Neural crest cell (in vitro differentiated cells): ENCODE measurements around the gene STK36. TPM values are rescaled to one million over a fixed set of nuclear protein-coding genes. Genes with fewer than 3 reads are reported as not detected.

ENCODE experiments used
- DNase-seq: peaks from one replicate; pipeline ENCODE4 v3.0.0; 2021; ENCODE audit warnings: low read depth, mixed read lengths, low spot score
- H3K27ac Mint-ChIP-seq: one replicate; pipeline ENCODE4 v1.8.0; 2021; ENCODE audit warnings: mild to moderate bottlenecking, mixed read lengths; ENCODE audit not compliant: unreplicated experiment
- H3K27me3 Mint-ChIP-seq: 2 replicates; pipeline ENCODE4 v1.8.0; 2021; ENCODE audit warnings: low read depth, mild to moderate bottlenecking, mixed read lengths
- H3K36me3 Mint-ChIP-seq: 2 replicates; pipeline ENCODE4 v1.8.0; 2021; ENCODE audit warnings: low read depth, mild to moderate bottlenecking, mixed read lengths
- H3K4me1 Mint-ChIP-seq: 2 replicates; pipeline ENCODE4 v1.8.0; 2021; ENCODE audit warnings: mixed read lengths
- H3K4me3 Mint-ChIP-seq: one replicate; pipeline ENCODE4 v1.8.0; 2021; ENCODE audit warnings: mild to moderate bottlenecking, mixed read lengths
- H3K9me3 Mint-ChIP-seq: 2 replicates; pipeline ENCODE4 v1.8.0; 2021; ENCODE audit warnings: mixed read lengths
- long read RNA-seq: library from polyadenylated mRNA; unstranded; transcript quantifications from one replicate; pipeline ENCODE4 v2.0.0, GENCODE V29; 2020
- total RNA-seq: library from RNA; stranded (reverse); gene quantifications from 2 replicates; pipeline ENCODE4 v1.2.1, GENCODE V29; 2021
- TF ChIP-seq, protein P1 (sequence below): fragments of 200-600 bp; sonication (generic); conservative IDR thresholded peaks from 2 replicates; pipeline ENCODE4 v1.5.0; 2021; ENCODE audit warnings: antibody characterized with exemption, mild to moderate bottlenecking

The STK36 gene, protein sequence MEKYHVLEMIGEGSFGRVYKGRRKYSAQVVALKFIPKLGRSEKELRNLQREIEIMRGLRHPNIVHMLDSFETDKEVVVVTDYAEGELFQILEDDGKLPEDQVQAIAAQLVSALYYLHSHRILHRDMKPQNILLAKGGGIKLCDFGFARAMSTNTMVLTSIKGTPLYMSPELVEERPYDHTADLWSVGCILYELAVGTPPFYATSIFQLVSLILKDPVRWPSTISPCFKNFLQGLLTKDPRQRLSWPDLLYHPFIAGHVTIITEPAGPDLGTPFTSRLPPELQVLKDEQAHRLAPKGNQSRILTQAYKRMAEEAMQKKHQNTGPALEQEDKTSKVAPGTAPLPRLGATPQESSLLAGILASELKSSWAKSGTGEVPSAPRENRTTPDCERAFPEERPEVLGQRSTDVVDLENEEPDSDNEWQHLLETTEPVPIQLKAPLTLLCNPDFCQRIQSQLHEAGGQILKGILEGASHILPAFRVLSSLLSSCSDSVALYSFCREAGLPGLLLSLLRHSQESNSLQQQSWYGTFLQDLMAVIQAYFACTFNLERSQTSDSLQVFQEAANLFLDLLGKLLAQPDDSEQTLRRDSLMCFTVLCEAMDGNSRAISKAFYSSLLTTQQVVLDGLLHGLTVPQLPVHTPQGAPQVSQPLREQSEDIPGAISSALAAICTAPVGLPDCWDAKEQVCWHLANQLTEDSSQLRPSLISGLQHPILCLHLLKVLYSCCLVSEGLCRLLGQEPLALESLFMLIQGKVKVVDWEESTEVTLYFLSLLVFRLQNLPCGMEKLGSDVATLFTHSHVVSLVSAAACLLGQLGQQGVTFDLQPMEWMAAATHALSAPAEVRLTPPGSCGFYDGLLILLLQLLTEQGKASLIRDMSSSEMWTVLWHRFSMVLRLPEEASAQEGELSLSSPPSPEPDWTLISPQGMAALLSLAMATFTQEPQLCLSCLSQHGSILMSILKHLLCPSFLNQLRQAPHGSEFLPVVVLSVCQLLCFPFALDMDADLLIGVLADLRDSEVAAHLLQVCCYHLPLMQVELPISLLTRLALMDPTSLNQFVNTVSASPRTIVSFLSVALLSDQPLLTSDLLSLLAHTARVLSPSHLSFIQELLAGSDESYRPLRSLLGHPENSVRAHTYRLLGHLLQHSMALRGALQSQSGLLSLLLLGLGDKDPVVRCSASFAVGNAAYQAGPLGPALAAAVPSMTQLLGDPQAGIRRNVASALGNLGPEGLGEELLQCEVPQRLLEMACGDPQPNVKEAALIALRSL (N-terminal part only)
- total RNA-seq = 77.0 and 78.7 TPM in 2 replicates
- long read RNA-seq, full-length matches to known transcripts = 3 of 11 reads
- long read RNA-seq, partial matches to known transcripts = 7 of 11 reads
- long read RNA-seq, other reads (novel, unspliced or antisense) = 1 of 11 reads

DNA sequence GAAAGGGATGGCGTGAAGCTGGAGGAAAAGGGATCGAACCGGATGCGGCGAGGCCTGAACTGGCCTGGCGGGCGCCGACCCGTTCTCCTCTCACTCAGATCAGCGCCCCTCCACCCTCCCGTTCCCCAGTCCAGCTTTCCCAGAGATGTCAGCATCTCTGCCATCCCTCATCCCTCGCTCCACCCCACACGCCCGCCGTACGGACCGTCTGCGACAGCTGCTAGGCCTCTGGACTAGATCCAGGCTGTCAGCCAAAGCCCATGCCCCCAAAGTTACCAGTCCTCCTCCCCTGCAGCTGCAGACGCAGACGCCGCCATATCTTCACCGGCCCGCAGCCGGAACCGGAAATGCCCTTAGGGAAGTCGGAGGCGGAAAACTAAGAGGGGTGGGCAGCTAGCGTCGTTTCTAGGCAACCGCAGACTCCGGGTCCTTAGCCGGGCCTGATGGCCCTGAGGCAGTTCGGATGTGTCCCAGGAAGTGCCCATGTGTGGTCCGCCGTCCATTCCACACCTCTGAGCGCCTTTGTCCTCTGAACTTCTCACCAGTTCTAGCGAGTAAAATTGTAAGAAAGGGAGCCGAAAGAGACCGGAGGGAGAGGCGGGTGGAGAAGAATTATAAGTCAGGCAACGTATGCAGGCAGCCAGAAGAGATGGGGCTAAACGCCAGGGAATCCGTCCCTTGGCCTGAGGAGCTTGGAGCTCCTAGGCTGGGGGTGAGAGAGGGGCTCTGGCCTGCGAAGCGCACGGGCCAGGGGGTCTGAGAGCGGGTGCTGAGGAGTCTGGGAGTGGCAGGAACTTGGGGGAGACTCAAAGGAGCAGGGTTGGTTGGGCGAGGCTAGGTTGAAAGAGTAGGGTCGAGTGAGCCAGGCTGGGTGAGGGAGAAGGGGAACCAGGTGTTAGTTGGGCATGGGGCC is at the start of gene STK36, which contains the start of gene RNF25:
Gene STK36 (plus strand): TSS at position 433 of the 913 bp plus-strand sequence. CDS start 744 bp downstream, outside the sequence.
Gene RNF25 (minus strand): TSS at position 349 of the 913 bp plus-strand sequence. CDS start 32 bp downstream, at position 317.
- Mint-ChIP-seq H3K9me3 (no peaks in the 10 kb centered on the region), H3K4me3 (peak within 1 kb of the TSS; percentile 97), H3K27me3 (no peaks in the 10 kb centered on the region), H3K27ac (peak within 1 kb of the TSS; percentile 99), H3K36me3 (peaks cover 2% of the 10 kb centered on the region), H3K4me1 (peaks cover 20% of the 10 kb centered on the region)
- TF ChIP-seq, protein P1, sequence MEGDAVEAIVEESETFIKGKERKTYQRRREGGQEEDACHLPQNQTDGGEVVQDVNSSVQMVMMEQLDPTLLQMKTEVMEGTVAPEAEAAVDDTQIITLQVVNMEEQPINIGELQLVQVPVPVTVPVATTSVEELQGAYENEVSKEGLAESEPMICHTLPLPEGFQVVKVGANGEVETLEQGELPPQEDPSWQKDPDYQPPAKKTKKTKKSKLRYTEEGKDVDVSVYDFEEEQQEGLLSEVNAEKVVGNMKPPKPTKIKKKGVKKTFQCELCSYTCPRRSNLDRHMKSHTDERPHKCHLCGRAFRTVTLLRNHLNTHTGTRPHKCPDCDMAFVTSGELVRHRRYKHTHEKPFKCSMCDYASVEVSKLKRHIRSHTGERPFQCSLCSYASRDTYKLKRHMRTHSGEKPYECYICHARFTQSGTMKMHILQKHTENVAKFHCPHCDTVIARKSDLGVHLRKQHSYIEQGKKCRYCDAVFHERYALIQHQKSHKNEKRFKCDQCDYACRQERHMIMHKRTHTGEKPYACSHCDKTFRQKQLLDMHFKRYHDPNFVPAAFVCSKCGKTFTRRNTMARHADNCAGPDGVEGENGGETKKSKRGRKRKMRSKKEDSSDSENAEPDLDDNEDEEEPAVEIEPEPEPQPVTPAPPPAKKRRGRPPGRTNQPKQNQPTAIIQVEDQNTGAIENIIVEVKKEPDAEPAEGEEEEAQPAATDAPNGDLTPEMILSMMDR = no peak
- DNase-seq = peak; percentile 72

DNA sequence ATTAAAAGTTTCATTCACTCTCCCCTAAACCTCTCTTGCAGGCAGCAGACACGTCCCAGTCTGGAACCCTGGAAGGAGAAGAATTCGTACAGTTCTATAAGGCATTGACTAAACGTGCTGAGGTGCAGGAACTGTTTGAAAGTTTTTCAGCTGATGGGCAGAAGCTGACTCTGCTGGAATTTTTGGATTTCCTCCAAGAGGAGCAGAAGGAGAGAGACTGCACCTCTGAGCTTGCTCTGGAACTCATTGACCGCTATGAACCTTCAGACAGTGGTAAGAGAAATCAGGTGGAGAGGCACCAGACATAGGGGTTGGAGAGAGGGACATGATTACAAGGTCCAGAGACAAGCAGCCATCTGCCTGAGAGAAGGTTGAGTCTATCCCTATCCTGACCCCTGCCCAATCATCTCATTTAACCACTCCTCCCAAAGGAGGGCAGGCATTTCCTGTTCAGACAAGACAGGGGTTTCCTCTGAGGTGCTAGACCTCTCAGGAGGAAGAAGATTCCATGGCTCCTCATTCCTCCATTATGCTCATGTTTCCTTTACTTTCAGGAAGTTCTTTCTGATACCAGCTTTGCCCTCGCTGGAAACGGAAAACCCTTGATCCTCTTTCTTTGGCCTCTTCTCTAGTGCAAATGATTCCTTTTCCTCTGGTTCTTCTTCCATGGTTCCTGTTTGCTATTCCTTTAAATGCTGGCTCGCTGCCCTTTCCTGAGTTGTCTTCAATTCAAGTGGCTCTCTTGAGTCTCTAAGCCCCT is 49.1 kb upstream of the STK36 start:
- no peaks in the 10 kb centered on the region for H3K27me3 Mint-ChIP-seq
- TF ChIP-seq, protein P1 = no peak
- H3K4me3 Mint-ChIP-seq = no peak overlapping the region
- no peaks in the 10 kb centered on the region for H3K9me3 Mint-ChIP-seq
- H3K27ac Mint-ChIP-seq = no peak overlapping the region
- H3K36me3 Mint-ChIP-seq = no peaks in the 10 kb centered on the region
- DNase-seq = no peak
- no peaks in the 10 kb centered on the region for H3K4me1 Mint-ChIP-seq

DNA sequence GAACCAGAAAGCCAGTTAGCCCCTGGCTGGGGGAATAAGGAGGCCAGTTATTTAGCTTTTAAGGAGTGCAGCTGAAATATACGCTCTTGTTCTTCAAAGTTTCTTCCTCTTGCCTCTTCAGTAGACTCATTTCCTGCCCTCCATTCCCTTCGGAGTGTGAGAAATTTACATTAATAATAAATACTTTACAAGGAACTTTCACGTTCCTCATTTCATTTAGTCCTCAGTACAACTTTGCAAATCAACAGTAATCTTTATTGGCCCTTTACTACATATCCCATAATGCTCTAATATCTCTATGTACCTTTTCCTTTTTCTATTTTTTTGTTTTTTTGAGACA is 48.5 kb upstream of the STK36 start:
- H3K27ac Mint-ChIP-seq = no peak overlapping the region
- no peaks in the 10 kb centered on the region for H3K9me3 Mint-ChIP-seq
- H3K36me3 Mint-ChIP-seq = no peaks in the 10 kb centered on the region
- TF ChIP-seq, protein P1 = no peak
- DNase-seq = no peak
- H3K4me3 Mint-ChIP-seq = no peak overlapping the region
- no peaks in the 10 kb centered on the region for H3K27me3 Mint-ChIP-seq
- no peaks in the 10 kb centered on the region for H3K4me1 Mint-ChIP-seq

DNA sequence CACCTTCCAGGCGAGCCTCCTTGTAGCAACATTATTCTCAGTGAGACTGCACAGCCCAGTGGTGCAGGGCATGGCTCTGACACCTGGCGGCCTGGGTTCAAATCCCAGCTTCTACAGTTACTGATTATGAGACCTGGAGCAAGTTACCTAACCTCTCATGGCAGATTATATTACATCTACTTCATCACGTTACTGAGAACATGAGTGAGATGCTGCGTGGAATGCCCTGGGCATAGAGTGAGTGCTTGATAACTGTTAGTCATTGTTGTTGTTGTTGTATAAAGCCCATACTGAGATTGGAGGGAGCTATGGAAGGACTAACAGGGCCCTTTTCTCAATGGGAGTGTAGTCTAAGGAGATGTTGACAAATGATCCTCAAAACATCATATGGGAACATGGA is 45.5 kb upstream of the STK36 start:
- Mint-ChIP-seq H3K9me3 (no peaks in the 10 kb centered on the region), H3K4me1 (no peaks in the 10 kb centered on the region)

More for the DNA sequence above, 45.5 kb upstream of the STK36 start:
- DNase-seq = no peak
- TF ChIP-seq, protein P1 = no peak
- H3K27ac Mint-ChIP-seq = no peak overlapping the region
- no peak overlapping the region for H3K4me3 Mint-ChIP-seq
- no peaks in the 10 kb centered on the region for H3K27me3 Mint-ChIP-seq
- H3K36me3 Mint-ChIP-seq = no peaks in the 10 kb centered on the region
